Fibroblast of upper back skin (primary cell): ENCODE data around the gene PTRH2.
A peak's percentile ranks its signal among the peaks of the same experiment; 100 is the strongest.

Source experiments
- DNase-seq: peaks from one replicate; pipeline ENCODE4 v3.0.0-alpha.2; 2013

Gene PTRH2

GRCh38 chr17:59716427-59716826 is 9.2 kb upstream of the PTRH2 start:
- DNase-seq: no peak

DNA sequence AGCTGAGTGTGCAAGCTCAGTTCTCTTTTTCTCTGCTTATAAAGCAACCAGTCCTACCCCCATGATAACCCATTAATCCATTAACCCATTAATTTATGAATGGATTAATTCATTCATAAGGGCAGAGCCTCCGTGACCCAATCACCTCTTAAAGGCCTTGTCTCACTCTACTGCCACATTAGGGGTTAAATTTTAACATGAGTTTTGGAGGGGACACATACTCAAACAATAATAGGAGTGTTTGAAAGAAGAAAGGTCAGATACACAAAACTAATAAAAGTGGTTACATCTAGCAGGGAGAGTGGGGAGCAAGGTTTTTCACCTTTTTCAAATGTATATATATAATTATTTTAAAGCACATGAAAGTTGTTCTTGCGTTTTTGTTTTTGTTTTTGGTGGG is 7.0 kb upstream of the PTRH2 start:
- DNase-seq: no peak

DNA sequence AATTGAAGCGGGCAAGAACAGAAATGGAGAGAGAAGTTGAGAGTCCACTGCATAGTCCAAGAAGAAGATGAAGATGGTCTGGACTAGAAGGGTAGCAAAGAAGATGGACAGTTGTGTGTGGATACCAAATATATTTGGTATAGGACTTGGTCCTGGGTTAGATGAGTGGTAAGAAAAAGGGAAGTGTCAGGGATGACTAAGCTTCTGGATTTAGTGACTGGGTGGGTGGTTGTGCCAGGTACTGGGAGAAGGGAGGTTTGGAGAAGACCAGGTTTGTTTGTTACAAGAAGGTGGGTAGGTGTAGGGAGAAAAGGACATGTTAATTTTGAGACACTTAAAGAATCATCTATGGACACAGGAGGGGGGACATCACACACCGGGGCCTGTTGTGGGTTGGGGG is 5.6 kb upstream of the PTRH2 start:
- no peak for DNase-seq

- DNase-seq: no peak
Observed at GRCh38 chr17:59711936-59712335, 4.7 kb upstream of the PTRH2 start.

- DNase-seq: no peak
Observed at GRCh38 chr17:59707971-59708430, 771 bp upstream of the PTRH2 start.

DNA sequence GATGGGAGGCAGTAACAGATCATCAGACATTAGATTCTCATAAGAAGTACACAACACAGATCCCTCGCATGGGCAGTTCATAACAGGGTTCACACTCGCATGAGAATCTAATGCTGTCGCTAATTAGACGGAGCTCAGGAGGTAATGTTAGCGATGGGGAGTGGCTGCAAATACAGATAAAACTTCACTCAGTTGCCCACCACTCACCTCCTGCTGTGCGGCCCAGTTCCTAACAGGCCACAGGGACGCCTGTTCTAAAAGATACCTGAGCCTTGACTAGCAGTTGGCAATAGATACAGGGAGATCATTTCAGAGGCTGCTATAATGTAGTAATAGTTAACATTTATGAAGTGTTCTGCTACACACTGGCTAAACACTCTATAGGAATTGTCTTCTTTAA is 4.9 kb downstream of the PTRH2 start:
- DNase-seq: no peak

DNA sequence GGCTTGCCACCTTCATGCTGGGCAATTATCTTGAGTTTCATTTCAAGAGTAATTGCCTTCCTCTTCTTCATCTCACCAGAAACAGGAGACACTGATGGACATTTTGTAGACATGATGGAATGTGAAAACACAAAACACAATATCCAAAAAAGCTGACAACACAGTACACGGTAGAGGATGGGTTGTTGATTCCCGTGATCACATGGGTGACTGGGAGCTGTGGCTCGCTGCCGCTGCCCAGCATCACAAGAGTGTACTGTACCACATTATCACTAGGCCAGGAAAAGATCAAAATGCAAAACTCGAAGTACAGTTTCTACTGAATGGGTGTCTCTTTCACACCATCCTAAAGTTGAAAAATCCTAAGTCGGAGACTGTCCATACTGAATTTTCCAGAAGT is 7.4 kb downstream of the PTRH2 start:
- no peak for DNase-seq

DNA sequence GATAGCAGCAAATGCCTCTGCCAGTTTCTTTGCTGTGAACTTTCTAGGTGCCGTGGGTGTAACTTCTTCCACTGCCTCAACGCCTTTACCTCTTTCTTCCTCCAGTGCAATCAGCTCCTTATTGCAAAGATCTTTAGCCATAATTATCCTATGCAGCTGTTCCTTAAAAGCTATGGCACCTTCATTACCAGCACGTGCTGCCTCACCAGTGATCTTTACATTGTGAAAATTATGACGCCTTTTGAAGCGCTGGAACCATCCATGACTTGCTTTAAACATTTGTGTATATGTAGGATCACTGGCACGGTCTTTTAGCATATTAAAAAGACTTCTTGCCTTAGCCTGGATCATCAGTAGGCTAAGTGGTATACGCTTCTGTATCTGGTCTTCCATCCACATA is 8.0 kb downstream of the PTRH2 start:
- no peak for DNase-seq

DNA sequence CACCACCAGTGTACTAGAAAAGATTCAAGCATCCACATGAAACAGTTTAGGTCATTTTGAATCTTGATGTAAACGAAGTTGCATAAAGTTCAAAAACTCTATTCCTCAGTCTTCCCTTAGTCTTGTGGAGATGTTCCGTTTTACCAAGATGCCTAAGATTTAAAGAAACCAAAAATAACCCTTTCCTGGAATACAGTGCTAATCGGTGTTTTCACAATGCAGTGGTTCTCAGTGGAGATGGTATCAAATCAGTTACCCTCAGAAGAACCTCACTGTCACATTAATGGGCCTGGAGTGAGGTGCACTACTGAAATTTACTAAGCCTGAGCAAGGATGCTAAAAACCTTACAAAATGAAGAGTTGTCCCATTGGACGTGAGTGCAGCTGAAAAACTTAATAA is 9.1 kb downstream of the PTRH2 start:
- DNase-seq: no peak

GRCh38 chr17:59696682-59697277 is 10.4 kb downstream of the PTRH2 start:
- no peak for DNase-seq

DNA sequence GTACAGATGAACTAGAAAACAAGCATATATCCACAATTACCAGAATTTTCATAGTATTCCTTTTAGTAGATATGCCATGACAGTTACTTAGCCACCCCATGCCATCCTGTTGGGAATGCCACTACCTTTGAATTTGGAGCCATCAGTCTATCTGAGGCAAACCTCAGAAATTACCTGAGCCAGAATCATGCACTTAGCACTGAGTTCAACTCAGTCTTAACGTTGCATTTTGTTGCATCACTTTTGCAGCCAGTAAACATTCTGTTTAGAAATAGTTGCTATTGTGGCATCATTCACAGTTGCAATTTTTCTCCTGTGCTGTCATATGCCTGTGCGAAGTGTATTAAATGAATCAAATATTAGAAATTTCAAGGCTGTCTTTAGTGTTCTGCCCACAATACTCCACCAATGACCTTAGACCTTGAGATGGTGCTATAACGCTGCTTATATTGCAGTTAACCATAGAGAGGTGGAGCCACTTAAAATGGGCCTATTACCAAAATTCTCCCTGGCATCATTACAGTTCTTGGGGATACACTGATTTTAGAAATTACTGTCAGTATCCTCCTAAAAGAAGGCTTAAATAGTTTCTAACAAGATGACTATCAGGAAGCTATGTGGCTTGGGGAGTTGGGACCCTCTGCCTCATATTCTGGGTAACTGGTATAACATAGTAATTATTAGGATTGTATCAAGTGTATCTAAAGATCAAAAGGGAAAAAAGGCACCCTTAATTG is 11.1 kb downstream of the PTRH2 start:
- peak; percentile 11 for DNase-seq

- no peak for DNase-seq
Observed at GRCh38 chr17:59694344-59694743, 12.9 kb downstream of the PTRH2 start.

DNA sequence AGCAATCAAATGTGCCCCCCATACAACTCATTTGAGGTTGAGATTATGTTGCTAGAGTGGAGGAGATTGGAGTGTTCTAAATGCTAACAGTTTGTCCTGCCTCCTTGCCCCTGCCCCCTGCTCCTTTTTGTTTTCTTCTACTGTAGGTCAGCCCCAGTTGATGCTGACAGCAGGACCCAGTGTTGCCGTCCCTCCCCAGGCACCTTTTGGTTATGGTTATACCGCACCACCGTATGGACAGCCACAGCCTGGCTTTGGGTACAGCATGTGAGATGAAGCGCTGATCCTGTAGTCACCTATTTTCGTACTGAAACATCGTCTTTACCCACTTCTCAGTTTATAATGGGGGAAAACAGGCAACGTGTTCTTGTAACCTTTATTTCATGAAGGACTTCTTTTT is 13.6 kb downstream of the PTRH2 start:
- DNase-seq: no peak

- no peak for DNase-seq
Observed at GRCh38 chr17:59688496-59688895, 18.7 kb downstream of the PTRH2 start.

DNA sequence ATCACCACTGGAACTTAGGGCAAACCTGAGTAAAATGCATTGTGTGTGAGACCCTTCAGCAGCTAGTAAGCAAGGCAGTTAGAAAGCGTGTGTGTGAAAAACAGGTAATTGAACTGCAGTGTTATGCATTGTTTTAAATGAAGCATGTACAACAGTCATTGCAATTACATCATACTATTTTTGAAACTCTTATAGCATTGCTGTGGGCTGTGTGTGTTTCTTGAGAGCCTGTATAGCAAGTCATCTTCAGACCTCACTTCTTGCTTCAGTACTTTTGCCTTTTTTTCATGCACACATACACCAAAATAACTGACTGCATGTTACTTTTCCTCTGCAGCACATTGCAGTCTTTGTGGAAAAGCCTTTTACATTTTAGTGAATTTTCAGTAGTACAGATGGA is 19.2 kb downstream of the PTRH2 start:
- DNase-seq: no peak

GRCh38 chr17:59684967-59685366 is 22.3 kb downstream of the PTRH2 start:
- DNase-seq: no peak

DNA sequence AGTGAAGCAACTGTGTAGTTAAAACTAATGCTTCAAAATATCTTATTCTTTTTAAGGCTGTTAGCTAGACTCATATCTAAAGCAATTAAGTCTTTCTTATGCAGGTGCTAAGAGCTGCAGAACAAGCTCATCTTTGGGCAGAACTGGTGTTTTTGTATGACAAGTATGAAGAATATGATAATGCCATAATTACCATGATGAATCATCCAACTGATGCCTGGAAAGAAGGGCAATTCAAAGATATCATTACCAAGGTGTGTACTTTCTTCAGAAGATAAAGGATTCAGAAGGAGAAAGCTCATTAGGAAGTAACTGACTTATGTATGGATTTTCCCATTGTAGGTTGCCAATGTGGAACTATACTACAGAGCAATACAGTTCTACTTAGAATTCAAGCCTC is 23.9 kb downstream of the PTRH2 start:
- no peak for DNase-seq

- DNase-seq: peak; percentile 78
Observed at GRCh38 chr17:59680314-59680713, 26.9 kb downstream of the PTRH2 start.

- no peak for DNase-seq
Observed at GRCh38 chr17:59678918-59679317, 28.3 kb downstream of the PTRH2 start.

DNA sequence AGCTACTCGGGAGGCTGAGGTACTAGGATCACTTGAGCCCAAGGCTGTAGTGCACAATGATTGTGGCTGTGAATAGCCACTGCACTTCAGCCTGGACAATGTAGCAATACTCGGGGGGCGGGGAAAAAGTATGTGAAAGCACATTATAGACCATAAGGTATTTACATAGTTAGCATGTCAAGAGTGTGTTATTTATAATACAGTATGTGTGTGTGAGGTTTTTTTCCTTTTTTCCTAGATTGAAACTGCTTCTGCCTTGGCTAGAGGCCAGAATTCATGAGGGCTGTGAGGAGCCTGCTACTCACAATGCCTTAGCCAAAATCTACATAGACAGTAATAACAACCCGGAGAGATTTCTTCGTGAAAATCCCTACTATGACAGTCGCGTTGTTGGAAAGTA is 30.5 kb downstream of the PTRH2 start:
- peak; percentile 69 for DNase-seq

- no peak for DNase-seq
Observed at GRCh38 chr17:59675231-59675630, 32.0 kb downstream of the PTRH2 start.

GRCh38 chr17:59671386-59671785 is 35.8 kb downstream of the PTRH2 start:
- no peak for DNase-seq

DNA sequence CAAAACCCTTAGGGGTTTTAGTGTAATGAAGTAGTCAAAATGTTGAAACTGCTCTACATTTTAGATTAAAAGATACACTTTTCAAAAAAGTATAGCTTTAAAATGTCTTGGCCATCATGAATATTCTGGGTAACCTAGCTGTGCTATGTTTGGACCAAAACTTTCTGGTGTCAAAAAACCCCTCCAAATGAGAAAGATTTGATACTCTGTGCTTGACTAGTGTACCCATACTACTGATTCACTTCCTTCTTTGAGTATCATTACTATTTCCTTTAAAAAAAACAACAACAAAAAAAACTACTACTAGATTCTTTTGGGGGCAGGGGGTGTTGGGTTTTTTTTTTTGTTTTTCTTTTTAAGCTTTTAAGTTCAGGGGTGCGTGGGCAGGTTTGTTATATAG is 37.3 kb downstream of the PTRH2 start:
- no peak for DNase-seq

DNA sequence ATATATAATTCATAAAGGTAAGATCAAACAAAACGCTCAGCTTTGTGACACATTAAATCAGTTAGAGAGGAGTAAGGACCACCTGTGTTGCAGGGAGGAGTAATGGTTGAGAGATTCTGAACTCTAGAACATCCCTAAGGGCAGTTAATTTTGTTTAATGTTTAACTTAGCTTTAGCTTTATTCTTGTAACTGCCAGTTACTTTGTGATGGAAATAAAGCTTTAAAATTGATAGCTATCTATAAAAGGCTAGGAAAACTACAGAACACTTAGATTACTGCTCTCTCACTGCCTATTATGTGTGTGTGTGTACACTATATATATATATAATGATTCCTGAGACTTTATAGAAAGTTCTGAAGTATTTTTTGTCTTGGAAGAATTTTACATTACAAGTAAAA is 37.8 kb downstream of the PTRH2 start:
- DNase-seq: no peak

DNA sequence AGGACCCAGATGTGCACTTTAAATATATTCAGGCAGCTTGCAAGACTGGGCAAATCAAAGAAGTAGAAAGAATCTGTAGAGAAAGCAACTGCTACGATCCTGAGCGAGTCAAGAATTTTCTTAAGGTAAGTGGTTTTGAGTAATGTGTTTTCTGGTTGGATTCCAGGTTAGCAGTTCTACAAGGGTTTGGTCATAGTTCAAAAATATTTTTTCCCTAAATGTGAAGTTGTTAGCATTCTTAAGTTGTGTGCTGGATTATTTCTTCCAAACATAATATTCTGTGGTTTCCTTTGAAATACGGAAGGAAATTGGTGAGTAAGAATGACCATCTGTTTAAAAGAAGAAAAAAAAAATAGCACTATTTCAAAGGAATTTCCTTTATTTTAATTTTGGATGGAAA is 38.4 kb downstream of the PTRH2 start:
- DNase-seq: peak; percentile 97
